HG03045 (cell line): ENCODE measurements around the gene ADCY10.
"Not testable (repeated sequence)": the region's sequence is repeated elsewhere in the genome, so short reads cannot be mapped to it uniquely, and the experiment has no call there.

Experiments
- ATAC-seq: cut with Tn5 transposase; IDR thresholded peaks from one replicate; pipeline ENCODE4 v1.9.1; 2021; ENCODE audit warnings: mild to moderate bottlenecking, moderate library complexity; ENCODE audit not compliant: unreplicated experiment

The ADCY10 gene

DNA sequence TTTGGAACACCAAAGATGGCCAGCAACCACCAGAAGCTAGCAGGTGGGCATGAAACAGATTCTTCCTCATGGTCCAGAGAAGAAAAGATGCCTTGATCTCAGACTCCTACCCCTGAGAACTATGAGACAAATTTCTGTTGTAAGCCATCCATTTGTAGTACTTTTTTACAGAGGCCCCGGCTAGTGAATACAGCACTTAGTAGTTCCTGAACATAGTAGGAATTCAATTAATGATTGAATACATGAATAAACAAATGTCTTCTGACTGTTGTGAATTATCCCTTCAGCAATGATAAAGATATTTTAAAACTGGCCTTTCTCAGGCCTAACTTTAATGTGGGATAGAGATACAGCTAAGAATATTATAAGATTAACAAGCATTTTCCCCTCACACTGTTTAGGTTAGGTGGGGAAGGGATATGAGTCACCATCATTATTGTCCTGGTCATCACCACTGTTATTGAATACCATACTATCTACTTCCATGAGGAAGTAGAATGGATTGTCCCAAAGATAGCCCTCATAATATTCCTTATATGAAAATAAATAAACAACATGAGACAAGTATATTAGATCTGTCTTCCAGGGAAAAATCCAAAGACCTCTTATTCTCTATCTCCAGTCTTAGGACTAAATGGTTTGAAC is 51.4 kb downstream of the ADCY10 start:
- ATAC-seq, result no peak

DNA sequence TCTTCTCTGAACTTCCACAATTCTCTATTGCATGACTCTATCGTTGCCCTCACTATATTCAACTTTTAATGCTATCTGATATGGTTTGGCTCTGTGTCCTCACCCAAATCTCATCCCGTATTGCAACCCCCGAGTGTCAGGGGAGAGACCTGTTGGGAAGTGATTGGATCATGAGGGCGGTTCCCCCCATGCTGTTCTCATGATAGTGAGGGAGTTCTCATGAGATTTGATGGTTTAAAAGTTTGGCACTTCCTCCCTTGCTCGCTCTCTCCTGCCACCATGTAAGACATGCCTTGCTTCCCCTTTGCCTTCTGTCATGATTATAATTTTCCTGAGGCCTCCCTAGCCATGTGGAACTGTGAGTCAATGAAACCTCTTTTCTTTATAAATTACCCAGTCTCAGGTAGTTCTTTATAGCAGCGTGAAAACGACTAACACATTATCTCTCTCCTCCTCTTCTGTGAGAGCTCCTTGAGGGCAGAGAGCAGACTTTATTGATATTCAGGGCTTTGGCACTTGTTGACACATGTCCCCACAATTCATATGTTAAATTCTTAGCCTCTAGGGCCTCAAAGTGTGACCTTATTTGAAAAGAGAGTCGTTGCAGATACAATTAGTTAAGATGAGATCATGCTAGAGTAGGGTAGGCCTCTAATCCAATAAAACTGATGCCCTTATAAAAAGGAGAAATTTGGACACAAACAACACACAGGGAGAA is 52.1 kb downstream of the ADCY10 start:
- no peak for ATAC-seq

GRCh38 chr1:167860231-167860923 is 53.6 kb downstream of the ADCY10 start:
- no peak for ATAC-seq

DNA sequence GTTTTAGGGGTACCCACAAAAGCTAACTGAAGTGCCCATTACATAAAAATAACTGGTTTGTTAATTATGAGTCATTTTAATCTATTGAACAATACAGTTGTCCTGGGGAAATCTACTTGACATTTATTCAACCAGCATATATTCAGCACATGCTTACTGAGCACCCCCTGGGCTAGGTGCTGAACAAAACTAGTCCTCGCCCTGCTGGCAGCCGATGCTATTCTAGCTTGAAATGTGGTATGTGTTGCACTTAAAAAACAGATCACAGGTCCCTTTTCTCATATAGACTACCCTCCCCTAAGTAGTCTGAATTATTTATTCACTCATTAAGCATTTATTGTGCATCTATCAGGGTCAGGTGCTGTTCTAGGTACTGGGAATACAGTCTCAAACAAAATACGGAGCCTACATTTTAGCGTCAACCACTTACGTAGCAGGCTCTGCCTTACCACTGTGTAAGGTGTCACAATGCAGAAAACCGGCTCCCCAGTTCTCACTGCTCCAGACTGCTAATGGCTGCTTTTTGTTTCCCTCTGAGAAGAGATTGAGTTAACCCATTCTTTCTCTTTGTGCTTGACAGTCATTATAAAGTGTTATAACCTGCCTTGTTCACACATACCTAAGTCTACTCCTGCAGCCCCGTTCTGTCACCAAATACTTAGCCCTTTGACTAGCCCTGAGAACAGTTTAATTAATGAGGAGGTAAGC is 57.1 kb downstream of the ADCY10 start:
- no peak for ATAC-seq

DNA sequence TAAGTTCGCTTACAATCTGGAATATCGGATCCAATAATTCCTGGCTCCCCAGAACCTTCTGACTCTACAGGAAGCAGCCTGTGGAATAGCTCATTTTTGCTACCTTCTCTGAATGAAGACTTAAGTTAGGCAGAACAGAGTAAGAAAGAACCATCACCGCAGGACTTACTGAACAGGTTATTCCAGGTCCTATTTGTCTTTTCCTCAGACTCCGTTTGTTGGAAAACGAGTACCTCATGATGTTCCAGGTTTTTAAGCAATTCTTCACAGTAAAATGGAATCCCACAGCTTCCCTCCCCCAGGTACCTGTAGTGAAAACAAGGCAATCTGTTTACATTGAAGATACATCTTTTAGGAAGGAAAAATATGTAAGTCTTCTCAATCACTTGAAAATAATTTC is 59.8 kb downstream of the ADCY10 start:
- ATAC-seq, result no peak

DNA sequence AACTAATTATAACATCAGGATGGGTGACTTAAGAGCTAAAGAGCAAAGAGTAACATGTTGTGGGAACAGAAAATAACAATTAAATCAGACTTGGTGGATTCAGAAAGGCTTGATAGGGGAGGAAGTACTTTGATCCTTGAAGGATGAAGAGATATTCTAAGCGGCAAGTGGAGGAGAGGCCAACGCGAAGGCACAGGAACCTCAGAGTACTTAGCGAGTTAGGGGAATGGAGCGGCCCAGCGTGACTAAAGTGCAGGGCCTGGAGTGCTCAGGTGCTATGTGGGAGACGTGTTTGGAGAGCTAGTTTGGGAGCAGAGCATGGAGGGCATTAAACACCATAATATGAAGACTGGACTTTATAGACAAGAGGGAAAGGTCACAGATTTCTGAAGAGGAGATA is 64.3 kb downstream of the ADCY10 start:
- no peak for ATAC-seq

DNA sequence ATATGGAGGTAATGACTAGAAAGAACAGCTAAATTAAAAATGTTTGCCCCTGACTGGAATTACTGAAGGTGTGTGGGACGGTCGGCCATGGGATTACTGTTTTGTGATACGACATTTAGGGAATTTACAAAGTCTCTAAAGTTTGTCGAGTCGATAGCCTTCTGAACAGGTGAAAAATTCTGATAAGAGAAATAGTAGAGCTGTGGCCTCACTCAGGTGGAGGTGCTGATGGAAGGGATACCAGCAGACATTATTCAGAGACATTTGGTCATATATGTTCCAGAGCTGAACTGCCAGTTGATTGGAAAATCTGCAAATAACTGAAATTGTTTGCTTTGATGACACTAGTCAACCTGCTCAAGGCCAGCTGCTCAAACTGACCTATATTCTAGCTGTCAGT is 71.1 kb downstream of the ADCY10 start:
- ATAC-seq, result no peak

GRCh38 chr1:167841530-167841929 is 72.4 kb downstream of the ADCY10 start:
- no peak for ATAC-seq

DNA sequence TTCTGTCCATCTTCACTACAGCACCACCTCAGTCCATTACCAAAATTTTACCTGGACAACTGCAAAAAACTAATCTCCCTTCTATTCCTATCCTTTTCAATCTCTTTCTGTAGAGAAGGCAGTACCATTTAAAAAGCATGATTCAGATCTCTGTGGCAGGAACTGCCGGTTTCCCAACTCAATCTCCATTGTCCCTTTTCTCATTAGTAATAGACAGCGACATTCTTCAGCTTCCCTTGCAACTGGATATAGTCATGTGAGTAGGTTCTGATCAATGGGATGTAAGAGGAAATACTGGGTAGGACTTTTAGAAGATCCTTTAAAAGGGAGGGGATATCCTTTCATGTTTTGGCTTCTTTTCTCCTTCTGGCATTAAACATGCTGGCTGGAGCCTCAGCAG is 74.9 kb downstream of the ADCY10 start:
- no peak for ATAC-seq

DNA sequence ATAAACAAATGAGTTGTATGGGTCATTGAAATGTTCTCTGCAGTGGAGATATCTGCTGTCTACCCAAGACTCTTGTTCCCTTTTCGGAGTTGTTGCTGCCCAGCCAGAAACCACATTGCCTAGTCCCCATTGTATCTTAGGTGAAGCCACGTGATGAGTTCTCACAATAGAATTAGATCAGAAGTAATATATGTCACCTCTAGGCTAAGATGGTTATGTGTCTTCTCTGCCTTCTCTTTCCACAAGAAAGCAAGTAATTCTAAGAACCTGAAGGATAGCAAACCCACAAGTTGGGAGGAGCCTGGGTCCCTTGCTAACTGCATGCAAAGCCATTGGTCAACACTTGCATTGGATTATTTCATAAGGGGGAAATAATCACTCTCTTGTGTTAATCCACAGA is 76.6 kb downstream of the ADCY10 start:
- ATAC-seq, result no peak

GRCh38 chr1:167836197-167836596 is 77.7 kb downstream of the ADCY10 start:
- ATAC-seq, result no peak

GRCh38 chr1:167833904-167834303 is 80.0 kb downstream of the ADCY10 start:
- ATAC-seq, result no peak

GRCh38 chr1:167832693-167833092 is 81.2 kb downstream of the ADCY10 start:
- no peak for ATAC-seq

GRCh38 chr1:167830668-167831067 is 83.3 kb downstream of the ADCY10 start:
- not testable (repeated sequence) for ATAC-seq

- no peak for ATAC-seq
These were observed 84.1 kb downstream of the ADCY10 start for GRCh38 chr1:167829868-167830267.

- ATAC-seq, result no peak
These were observed 87.8 kb downstream of the ADCY10 start for GRCh38 chr1:167826127-167826526.

- no peak for ATAC-seq
These were observed 88.4 kb downstream of the ADCY10 start for GRCh38 chr1:167825419-167826079.

DNA sequence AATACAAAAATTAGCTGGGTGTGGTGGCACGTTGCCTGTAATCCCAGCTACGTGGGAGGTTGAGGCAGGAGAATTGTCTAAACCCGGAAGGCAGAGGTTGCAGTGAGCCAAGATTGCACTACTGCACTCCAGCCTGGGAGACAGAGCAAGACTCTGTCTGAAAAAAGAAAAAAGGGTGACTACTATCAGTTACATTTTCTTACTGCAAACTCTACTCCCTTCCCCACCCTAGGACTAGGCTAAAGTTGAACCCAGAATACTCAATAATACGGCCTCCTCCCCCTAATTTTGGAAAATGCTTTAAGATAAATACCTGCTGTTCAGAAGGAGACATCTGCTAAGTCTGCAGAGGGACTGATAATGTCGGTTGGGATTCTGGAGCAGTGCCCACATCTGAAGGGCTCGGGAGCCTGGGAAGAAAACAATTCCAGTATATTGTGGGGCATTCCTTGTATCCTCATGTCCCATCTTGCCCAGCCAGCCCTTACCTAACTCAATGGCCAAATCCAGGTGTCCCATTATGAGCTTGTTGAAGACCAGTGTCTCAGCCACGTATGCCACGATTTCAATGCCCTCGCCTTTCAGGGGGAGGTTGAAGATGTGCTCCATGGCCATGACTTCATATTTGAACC is 89.7 kb downstream of the ADCY10 start:
- ATAC-seq, result no peak

GRCh38 chr1:167821969-167822685 is 91.8 kb downstream of the ADCY10 start:
- ATAC-seq, result no peak

DNA sequence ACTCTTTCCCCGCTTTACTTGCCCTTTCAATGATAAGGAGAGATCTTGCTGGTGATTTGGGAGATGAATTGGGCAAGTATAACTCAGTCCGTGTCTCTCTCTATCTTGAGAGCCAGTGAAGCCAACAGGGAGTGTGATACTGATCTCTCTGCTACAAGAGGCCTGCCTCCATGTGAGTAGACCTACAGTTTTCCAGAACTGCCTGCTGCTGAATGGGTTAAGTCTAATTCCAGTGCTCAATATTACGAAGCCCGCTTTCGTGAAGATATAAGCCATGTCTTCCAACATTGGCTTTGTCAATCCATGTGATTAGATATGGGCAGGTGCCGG is 92.6 kb downstream of the ADCY10 start:
- no peak for ATAC-seq
